C4-2B (cell line): ENCODE data around the gene C14orf93.
"Not testable (repeated sequence)": the region's sequence is repeated elsewhere in the genome, so short reads cannot be mapped to it uniquely, and the experiment has no call there.

Experiments used
- H3K27ac ChIP-seq: fragments of 450-650 bp; 2 replicates; pipeline ENCODE4 v1.5.1; 2017
- CTCF ChIP-seq: fragments of 450-650 bp; conservative IDR thresholded peaks from 2 replicates; pipeline ENCODE4 v1.5.1; 2017; ENCODE audit warnings: mild to moderate bottlenecking
- ZFX ChIP-seq: fragments of 450-650 bp; IDR thresholded peaks from 2 replicates; pipeline ENCODE4 v1.6.1; 2017

C14orf93 gene

DNA sequence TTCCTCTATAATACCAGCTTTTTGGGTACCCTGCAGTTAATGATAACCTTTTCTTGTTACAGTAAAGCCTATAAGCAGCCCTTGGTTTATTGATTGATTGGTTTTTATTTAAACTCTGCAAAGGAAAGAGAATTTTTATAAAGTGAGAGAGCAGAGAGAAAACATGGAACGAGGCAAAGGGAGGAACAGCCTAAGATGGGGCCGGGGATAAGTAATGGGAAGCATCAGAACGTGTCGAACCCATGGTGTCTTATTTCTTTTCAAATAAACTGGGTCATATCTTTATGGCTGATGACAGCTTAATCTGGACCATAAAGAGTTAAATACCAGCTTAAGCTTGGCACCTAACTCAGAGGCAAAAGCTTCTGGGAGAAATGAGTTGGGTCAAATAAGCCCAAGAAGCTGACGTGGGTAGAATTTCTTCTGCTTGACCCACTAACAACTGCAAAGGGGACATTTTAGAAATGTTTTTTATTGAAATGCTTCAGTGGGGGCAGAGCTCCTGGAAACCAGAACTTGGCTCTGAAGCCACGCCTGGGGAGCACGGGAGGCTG, 12.0 kb upstream of the C14orf93 start:
- TF ChIP-seq CTCF: no peak
- no peak for TF ChIP-seq ZFX

GRCh38 chr14:23021434-23021833, 11.5 kb upstream of the C14orf93 start:
- H3K27ac ChIP-seq: no peak overlapping the region
- TF ChIP-seq CTCF (no peak), ZFX (no peak)

More for the DNA sequence above, 12.0 kb upstream of the C14orf93 start:
- H3K27ac ChIP-seq: no peak overlapping the region

DNA sequence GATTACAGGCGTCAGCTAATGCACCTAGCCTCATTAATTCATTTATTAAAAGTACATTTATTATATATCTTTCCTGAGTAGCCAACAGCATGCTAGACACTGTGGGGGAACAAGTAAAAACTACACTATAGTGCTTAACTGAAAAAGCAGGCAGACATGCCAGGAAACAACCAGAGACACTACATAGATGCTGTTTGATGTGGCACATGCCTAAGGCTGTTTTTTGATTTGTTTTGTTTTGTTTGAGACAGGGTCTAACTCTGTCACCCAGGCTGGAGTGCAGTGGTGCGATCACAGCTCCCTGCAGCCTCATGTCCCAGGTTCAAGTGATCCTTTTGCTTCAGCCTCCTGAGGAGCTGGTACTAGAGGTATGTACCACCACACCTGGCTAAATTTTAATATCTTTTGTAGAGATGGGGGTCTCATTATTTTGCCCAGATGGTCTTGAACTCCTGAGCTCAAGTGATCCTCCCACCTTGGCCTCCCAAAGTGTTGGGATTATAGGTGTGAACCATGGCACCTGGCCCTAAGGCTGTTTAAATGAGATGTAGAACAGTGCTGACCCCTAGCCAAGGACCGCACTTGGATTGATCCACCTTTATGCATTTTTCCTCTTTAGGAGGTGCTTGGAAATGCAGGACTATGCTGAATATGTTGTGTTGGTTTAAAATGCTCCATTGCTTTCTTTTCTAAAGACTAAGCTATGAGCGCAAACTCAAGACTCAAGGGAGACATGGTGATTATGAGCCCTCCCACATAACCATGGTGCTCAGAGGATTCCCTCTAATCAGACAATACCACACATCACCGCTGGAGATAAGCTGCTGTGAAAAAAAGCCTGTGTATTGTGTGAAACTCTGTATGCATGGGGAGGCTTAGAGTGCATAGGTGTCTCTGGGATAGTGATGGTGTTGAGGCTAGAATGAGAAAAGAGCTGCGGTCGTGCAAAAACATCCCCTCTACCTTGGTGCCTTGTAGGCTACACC, 10.5 kb upstream of the C14orf93 start:
- TF ChIP-seq ZFX: no peak
- no peak for TF ChIP-seq CTCF
- no peak overlapping the region for H3K27ac ChIP-seq

DNA sequence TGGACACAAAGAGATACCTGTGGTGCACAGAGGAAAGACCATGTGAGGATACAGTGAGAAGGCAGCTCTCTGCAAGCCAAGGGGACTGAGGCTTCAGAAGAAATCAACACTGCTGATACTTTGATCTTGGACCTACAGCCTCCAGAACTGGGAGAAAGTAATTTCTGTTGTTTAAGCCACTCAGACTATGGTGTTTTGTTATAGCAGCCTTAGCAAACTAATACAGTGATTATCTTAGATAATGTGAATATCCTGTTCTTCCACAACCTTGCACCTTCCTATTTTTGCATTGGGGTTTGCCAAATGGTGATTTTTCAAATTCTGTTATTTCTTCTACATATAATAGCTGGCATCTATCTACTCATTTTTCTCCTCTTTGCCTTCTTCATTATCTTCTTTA, 8.2 kb upstream of the C14orf93 start:
- TF ChIP-seq ZFX (no peak), CTCF (no peak)
- no peak overlapping the region for H3K27ac ChIP-seq

GRCh38 chr14:23017091-23017490, 7.1 kb upstream of the C14orf93 start:
- no peak overlapping the region for H3K27ac ChIP-seq
- TF ChIP-seq CTCF: no peak
- TF ChIP-seq ZFX: no peak

GRCh38 chr14:23015618-23016017, 5.7 kb upstream of the C14orf93 start:
- H3K27ac ChIP-seq: no peak overlapping the region
- TF ChIP-seq ZFX: no peak
- no peak for TF ChIP-seq CTCF

GRCh38 chr14:23013749-23014054, 3.8 kb upstream of the C14orf93 start:
- not testable (repeated sequence) for H3K27ac ChIP-seq
